ENCODE measurements around the gene RHOC.
A peak's percentile ranks its signal among the peaks of the same experiment; 100 is the strongest.
"Not testable (repeated sequence)": the region's sequence is repeated elsewhere in the genome, so short reads cannot be mapped to it uniquely, and the experiment has no call there.

Gene RHOC

GRCh38 chr1:112706505-112707220, at the start of gene RHOC:
Gene RHOC (minus strand): TSS chr1:112707127. CDS start chr1:112703799, 3,328 bp downstream.
- peak in 3 of 6 experiments; percentile 20 to 42 (median 33) for DNase-seq

- DNase-seq, result no peak
Measured at GRCh38 chr1:112754116-112754628, 47.2 kb upstream of the RHOC start.

DNA sequence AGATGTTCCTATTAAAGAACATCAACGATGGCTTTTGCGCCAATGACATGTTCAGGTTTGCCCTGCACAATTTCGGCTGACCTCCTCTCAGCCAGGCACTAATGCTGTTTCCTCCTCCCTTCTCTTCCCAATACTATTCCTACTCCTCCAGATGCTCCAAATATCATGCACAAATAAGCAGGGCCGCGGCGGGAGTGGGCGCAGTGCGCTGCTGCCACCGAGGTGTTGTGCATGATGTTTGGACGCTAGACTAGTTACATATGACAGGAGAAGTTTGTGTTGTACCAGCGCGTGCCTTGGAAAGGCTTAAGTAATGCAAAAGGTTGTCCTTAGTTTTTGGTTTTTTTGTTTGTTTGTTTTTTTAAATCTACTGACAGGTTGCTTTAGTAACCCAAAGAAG, 41.5 kb upstream of the RHOC start:
- DNase-seq, result no peak

GRCh38 chr1:112744009-112744578, 37.2 kb upstream of the RHOC start:
- no peak for DNase-seq

- DNase-seq, result no peak
Measured at GRCh38 chr1:112743174-112744008, 36.5 kb upstream of the RHOC start.

GRCh38 chr1:112737573-112737972, 30.6 kb upstream of the RHOC start:
- no peak for DNase-seq

DNA sequence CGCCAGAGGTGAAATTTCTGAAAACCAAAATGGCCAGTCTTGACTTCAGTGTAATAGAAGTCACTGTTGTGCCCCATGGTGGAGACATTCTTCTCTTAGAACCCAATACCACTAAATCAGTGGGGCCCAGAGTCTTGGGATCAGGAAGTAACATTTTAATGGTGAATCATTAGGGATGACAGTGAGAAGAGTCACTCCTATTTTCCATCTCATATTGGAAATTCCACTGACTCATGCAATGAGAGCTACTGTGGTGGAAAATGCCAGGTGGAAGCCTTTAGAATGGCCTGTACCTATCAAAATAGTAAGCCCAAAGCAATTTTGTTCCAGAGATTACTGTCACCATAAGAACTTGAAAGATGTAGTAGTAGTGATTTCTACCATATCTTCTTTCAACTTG, 28.8 kb upstream of the RHOC start:
- no peak for DNase-seq

- DNase-seq, result no peak
Measured at GRCh38 chr1:112731451-112731850, 24.5 kb upstream of the RHOC start.

- DNase-seq, result no peak
Measured at GRCh38 chr1:112729909-112730308, 23.0 kb upstream of the RHOC start.

DNA sequence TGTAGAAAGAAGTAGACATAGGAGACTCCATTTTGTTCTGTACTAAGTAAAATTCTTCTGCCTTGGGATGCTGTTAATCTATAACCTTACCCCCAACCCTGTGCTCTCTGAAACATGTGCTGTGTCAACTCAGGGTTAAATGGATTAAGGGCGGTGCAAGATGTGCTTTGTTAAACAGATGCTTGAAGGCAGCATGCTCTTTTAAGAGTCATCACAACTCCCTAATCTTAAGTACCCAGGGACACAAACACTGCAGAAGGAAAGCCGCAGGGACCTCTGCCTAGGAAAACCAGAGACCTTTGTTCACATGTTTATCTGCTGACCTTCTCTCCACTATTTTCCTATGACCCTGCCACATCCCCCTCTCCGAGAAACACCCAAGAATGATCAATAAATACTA, 22.1 kb upstream of the RHOC start:
- not testable (repeated sequence) for DNase-seq

DNA sequence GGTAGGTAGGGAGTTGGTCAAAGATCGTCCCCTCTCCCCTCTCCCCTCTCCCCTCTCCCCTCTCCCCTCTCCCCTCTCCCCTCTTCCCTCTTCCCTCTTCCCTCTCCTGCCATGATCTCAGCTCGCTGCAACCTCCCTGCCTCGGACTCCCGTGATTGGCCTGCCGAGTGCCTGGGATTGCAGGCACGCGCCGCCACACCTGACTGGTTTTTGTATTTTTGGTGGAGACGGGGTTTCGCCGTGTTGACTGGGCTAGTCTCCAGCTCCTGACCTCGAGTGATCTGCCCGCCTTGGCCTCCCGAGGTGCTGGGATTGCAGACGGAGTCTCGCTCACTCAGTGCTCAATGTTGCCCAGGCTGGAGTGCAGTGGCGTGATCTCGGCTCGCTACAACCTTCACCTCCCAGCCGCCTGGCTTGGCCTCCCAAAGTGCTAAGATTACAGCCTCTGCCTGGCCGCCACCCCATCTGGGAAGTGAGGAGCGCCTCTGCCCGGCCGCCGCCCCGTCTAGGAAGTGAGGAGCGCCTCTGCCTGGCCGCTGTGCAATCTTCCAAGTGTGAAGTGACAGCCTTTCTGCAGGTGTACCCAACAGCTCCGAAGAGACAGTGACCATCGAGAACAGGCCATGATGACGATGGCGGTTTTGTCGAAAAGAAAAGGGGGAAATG, 21.5 kb upstream of the RHOC start:
- not testable (repeated sequence) for DNase-seq

DNA sequence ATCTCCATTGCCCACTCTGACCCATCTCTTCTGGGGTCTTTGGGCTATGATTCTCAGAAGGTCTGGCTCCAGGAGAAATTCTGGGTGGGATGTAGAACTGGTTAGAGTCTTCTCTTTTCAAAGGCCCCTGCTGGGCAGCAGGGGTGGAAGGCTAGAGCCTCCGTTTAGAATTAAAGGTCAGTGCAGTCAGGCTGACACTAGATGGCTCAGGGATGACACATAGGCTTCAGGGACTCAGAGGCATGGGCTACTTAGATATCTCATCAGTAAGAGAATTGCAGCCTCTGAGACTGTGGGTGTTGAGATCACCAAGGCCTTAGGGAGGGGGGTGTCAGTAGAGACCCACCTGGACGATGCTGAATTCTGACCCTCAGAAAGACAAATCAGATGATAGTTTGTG, 20.8 kb upstream of the RHOC start:
- no peak for DNase-seq

DNA sequence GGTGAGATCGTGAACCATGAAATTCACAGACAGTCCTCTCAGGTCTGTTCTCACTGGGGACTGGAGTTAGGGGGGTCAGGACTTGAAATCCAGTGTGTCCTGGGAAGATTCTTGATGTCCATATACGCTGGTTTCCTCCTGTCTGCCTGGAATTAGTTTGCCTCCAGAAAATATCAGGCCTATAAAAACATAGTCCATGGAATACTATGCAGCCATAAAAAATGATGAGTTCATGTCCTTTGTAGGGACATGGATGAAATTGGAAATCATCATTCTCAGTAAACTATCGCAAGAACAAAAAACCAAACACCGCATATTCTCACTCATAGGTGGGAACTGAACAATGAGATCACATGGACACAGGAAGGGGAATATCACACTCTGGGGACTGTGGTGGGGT, 17.3 kb upstream of the RHOC start:
- DNase-seq, result not testable (repeated sequence)

DNA sequence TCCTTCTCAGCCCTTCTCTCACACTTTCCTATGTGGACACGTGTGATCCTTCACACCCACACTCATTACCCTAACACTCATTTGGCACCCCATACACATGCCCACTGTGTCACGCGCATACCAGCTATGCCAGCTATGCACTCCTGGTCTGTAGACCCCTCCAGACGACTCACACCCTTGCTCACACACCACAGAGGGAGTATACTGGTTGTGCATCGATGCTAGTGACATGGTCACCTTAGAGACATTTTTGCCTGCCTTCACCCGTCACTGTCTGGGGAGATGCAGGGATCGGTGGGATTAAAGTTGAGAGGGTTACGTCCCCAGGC, 16.5 kb upstream of the RHOC start:
- DNase-seq, result no peak

GRCh38 chr1:112722601-112723510, 15.9 kb upstream of the RHOC start:
- peak in 1 of 6 experiments; percentile 21 for DNase-seq

GRCh38 chr1:112721966-112722524, 15.1 kb upstream of the RHOC start:
- DNase-seq, result no peak

GRCh38 chr1:112721294-112721693, 14.4 kb upstream of the RHOC start:
- DNase-seq, result not testable (repeated sequence)

- no peak for DNase-seq
Measured at GRCh38 chr1:112720800-112721199, 13.9 kb upstream of the RHOC start.

DNA sequence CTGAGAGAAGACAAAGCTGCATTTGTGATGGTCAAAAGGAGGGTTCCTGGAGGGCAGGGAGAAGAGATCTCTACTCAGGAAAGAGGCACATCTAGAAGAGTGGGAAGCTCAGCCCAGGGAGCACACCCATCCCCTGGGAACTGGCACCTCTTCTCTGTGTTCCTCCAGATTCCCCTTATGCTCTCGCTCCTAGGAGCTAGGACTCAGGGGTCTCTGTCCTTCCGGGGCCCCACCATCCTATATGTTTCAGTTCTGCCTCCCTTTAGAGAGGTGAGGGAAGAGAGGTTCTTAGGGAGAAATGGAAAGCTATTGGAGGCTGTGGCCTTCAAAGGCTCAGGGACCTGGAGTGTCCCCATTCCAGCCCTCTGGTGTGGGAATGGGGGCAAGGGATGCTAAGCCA, 12.8 kb upstream of the RHOC start:
- DNase-seq, result no peak

DNA sequence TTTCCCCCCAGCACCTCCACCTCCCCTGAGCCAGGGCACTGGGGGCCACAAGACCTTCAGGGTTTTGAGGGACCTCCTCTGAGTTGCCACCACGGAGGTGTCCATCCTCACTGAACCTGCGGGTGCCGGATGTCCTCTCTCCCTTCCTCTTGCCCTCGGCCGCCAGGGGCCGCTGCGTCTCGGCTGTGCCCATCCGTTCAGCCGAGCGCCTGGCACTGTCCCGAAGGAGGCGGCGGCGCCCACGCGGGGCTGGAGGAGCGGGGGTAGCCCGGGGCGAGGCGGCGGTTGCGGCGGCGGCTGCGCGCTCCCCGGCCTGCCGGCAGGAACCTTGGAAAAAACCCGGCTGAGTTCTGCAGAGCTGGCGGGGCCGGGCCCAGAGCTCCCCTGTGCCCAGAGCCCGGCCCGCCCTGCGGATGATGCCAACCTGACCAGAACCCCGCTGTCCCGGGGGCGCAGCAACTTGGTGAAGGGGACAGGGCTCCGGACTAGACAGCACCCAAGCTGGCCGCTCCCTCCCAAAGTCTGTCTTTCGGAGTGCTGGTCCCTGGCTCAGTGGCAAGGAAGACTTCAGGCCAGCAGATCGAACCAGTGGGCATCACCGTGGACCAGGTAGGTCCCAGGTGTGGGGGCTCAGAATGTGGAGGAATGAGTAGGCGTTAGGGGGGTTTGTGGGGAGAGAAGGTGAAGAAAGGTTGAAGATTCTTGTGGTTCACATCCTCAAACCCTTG, 11.9 kb upstream of the RHOC start:
- peak; percentile 25 to 67 (median 63) for DNase-seq

- no peak for DNase-seq
Measured at GRCh38 chr1:112717263-112717873, 10.4 kb upstream of the RHOC start.
